ENCODE results near the gene NELL1. TPM values are rescaled to one million over a fixed set of nuclear protein-coding genes. Genes with fewer than 3 reads are reported as not detected.

Gene NELL1
- total and polyA plus RNA-seq, 2 donors (not counting 3 experiments of a cell fraction or from before 2014, with no cell fraction given), result not detected

DNA sequence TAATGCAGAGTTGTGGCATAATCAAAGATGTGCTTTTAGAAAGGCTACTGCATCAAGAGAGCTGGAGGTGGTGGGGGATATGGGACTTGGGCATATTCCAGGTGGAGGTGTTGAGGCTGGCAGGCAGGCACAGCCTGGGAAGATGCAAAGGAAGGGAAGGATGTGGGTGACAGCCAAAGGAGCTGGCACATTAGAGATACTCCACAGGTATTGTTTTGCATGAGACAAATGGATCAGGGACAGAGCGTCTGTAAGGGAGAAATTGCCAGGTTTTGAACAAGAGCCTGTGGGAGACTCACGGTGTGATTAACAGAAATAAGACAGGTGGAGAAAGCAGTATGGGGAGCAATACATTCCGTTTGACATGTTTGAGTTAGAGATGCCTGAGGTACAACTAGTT, 263.7 kb downstream of the NELL1 start:
- CTCF ChIA-PET, result no interaction called here

More for the DNA sequence above, 263.7 kb downstream of the NELL1 start:
- Histone ChIP-seq H3K9me3 (replicated peaks; ENCODE audit: control insufficient read depth, insufficient read depth, low read length) (peaks cover 2% of the 10 kb centered on the region), H3K9me1 (replicated peaks; ENCODE audit: control insufficient read depth, extremely low read depth, insufficient read depth, low read length) (no peaks in the 10 kb centered on the region), H3K4me3 (replicated peaks in 1 of 3; ENCODE audit: insufficient read depth in 1 of 3, low read depth in 1 of 3, low read length in 3 of 3) (no peak overlapping the region), H3K27me3 (ENCODE audit: control insufficient read depth in 2 of 2, insufficient read depth in 2 of 2, low read length in 2 of 2) (no peaks in the 10 kb centered on the region), H4K20me1 (replicated peaks; ENCODE audit: control insufficient read depth, extremely low read depth, insufficient read depth, low read length) (no peaks in the 10 kb centered on the region), H3K4me1 (ENCODE audit: control insufficient read depth, extremely low read depth, insufficient read depth, low read length) (no peaks in the 10 kb centered on the region), H3K27ac (ENCODE audit: insufficient read depth, low read depth, low read length) (no peak overlapping the region), H3K36me3 (ENCODE audit: control insufficient read depth in 2 of 2, extremely low read depth in 1 of 2, insufficient read depth in 2 of 2, low read length in 2 of 2) (no peaks in the 10 kb centered on the region), H2AFZ (ENCODE audit: low read depth, low read length) (no peak overlapping the region), H3K79me2 (ENCODE audit: control insufficient read depth, insufficient read depth, low read length) (no peaks in the 10 kb centered on the region), H3K9ac (replicated peaks; ENCODE audit: extremely low read depth, insufficient read depth, low read length) (no peak overlapping the region), H3K4me2 (ENCODE audit: insufficient read depth, low read length) (no peak overlapping the region)
- DNase-seq (ENCODE audit: low read depth, low spot score), result no peak
- dilution Hi-C loops (cut with MboI; ENCODE audit: extremely low pct_ligation_motif_present, low sequenced_read_pairs), result no loop called here
- intact Hi-C loops (cut with micrococcal nuclease), result no loop called here
- POLR2A ChIA-PET, result no interaction called here
- no TSS peak for BruUV-seq (replicated peaks)
- FAIRE-seq, result no peak
- no peak for TF ChIP-seq JUN (IDR thresholded peaks at IDR 0.05; ENCODE audit: borderline replicate concordance, insufficient read depth, insufficient read length, low read depth)
- TF ChIP-seq FOS (IDR thresholded peaks at IDR 0.05; ENCODE audit: borderline replicate concordance, insufficient read depth, low read length), result no peak
- TF ChIP-seq POLR2A (IDR thresholded peaks at IDR 0.05; ENCODE audit: low read depth, low read length), result no peak
- TF ChIP-seq, protein P1, sequence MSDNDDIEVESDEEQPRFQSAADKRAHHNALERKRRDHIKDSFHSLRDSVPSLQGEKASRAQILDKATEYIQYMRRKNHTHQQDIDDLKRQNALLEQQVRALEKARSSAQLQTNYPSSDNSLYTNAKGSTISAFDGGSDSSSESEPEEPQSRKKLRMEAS (IDR thresholded peaks at IDR 0.05; ENCODE audit: insufficient read depth, insufficient read length), result no peak
- no peak for TF ChIP-seq EZH2 (IDR thresholded peaks at IDR 0.05; ENCODE audit: borderline replicate concordance, low read depth, low read length, severe bottlenecking)
- no peak for TF ChIP-seq GATA2 (IDR thresholded peaks at IDR 0.05; ENCODE audit: insufficient read depth, insufficient read length, low read depth, low read length)
- no peak for TF ChIP-seq MYC (IDR thresholded peaks at IDR 0.05; ENCODE audit: low read depth, low read length)
- no peak for TF ChIP-seq POLR2AphosphoS5 (IDR thresholded peaks at IDR 0.05; ENCODE audit: insufficient read depth, low read depth, low read length)
- TF ChIP-seq, protein P2, sequence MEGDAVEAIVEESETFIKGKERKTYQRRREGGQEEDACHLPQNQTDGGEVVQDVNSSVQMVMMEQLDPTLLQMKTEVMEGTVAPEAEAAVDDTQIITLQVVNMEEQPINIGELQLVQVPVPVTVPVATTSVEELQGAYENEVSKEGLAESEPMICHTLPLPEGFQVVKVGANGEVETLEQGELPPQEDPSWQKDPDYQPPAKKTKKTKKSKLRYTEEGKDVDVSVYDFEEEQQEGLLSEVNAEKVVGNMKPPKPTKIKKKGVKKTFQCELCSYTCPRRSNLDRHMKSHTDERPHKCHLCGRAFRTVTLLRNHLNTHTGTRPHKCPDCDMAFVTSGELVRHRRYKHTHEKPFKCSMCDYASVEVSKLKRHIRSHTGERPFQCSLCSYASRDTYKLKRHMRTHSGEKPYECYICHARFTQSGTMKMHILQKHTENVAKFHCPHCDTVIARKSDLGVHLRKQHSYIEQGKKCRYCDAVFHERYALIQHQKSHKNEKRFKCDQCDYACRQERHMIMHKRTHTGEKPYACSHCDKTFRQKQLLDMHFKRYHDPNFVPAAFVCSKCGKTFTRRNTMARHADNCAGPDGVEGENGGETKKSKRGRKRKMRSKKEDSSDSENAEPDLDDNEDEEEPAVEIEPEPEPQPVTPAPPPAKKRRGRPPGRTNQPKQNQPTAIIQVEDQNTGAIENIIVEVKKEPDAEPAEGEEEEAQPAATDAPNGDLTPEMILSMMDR (IDR thresholded peaks at IDR 0.05; ENCODE audit: extremely low read depth in 1 of 2, insufficient read depth in 1 of 2, low read depth in 1 of 2, low read length in 2 of 2), result no peak

Measured in endothelial cell of umbilical vein (primary cell).